Activated T-helper 1 cell treated with anti-CD3 and anti-CD28 coated beads, Interleukin-2, amount 50 U/mL, for 16 hours (primary cell): ENCODE data around the gene ATL1.
"Not testable (repeated sequence)": the region's sequence is repeated elsewhere in the genome, so short reads cannot be mapped to it uniquely, and the experiment has no call there.

ENCODE experiments used
- DNase-seq, 2 donors: peaks; one replicate each; pipeline ENCODE4 v3.0.0-alpha.2; 2020; ENCODE audit warnings: low read depth in 1 of 2, low spot score in 1 of 2

The ATL1 gene

GRCh38 chr14:50534416-50534815 lies 25.5 kb upstream of the ATL1 start:
- no peak for DNase-seq

GRCh38 chr14:50534997-50535396 lies 24.9 kb upstream of the ATL1 start:
- DNase-seq = no peak

GRCh38 chr14:50538034-50538433 lies 21.9 kb upstream of the ATL1 start:
- not testable (repeated sequence) for DNase-seq

GRCh38 chr14:50539051-50539450 lies 20.9 kb upstream of the ATL1 start:
- no peak for DNase-seq

DNA sequence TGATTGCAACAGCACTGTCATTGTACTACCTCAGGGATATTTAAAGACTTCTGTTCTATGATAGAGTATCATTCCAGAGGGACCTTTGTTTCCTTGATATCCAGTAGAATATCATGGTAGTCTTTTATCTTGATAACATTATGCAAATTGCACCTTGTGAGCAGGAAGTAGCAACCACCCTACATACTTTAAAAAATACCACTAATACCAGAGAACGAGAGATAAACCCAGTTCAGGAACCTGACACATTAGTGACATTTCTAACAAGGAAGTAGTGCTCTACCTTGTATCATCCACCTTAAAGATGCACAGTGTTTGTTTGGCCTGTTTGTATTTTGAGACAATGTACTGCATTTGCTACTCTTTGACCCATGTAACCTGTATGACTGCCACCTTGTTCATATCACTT lies 18.8 kb upstream of the ATL1 start:
- no peak for DNase-seq

DNA sequence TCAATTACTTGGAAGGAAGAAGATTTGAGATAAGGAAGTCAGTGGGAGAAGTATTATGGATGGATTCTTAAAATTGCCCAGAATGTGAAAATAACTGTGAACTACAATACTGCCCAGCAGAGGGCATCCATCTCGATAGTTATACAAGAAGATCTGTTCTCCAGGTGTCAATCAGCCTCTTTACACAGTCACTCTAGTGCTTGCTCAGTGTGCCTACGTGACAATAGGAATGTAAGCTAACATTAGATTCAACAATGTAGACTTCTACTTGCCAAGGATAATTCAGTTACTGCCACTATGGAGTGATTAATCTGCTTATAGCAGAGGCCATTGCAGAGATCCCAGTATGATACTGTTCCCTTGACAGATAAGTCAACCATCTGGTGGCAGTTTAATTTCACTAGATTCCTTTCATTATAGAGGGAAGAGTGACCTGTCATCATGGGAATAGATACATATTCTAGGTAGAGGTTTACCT lies 17.0 kb upstream of the ATL1 start:
- DNase-seq = no peak

GRCh38 chr14:50544911-50545310 lies 15.0 kb upstream of the ATL1 start:
- DNase-seq = no peak

DNA sequence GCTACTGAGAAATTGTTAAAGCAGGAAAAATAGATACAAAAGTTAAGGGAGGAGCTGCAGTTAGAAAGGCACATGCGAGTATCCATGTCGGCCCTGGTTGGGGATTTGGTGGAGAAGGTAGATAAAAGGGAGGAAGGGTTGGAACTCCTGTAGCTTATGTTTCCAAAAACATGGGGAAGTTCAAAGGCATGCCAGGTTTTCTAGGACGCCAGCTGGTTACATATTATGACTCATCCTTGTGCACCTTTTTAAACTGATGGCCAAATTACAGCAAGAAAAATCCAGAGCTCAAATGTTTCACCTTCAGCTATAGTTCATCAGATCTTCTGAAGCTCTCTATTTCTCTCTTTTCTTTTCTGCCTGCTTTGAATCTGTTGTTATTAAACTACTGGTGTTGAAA lies 14.3 kb upstream of the ATL1 start:
- DNase-seq = no peak

GRCh38 chr14:50550294-50550693 lies 9.7 kb upstream of the ATL1 start:
- DNase-seq = no peak

DNA sequence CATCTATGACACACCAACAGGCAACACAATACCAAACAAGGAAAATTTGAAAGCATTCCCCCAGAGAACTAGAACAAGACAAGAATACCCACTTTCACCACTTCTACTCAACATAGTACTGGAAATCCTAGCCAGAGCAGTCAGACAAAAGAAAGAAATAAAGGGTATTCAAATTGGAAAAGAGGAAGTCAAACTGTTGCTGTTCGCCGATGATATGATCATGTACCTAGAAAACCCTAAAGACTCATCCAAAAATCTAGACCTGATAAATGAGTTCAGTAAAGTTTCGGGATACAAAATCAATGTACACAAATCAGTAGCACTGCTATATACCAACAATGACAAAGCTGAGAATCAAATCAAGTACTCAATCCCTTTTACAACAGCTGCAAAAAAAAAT lies 8.1 kb upstream of the ATL1 start:
- no peak for DNase-seq

- not testable (repeated sequence) for DNase-seq
Observed at GRCh38 chr14:50552796-50553195, 7.1 kb upstream of the ATL1 start.

DNA sequence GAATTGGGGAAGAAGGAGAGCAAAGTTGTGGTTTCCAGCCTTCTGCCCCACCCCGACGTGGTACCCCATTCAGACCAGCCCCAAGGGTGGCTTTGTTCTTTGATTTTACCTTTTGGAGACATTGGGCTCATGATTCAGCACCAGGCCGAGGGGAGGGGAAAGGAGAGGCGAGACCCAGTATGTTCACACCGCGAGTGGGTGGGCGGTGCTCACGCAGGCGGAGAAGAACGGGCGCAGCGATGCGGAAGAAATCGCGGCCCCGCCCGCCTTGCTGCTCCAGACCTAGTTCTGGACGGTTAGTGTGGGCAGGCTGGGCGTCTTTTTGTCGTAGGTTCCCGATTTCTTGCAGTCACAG lies 963 bp downstream of the ATL1 start:
- peak in 1 of 2 donors; percentile 24 for DNase-seq

GRCh38 chr14:50562841-50563240 lies 2.9 kb downstream of the ATL1 start:
- DNase-seq = no peak

DNA sequence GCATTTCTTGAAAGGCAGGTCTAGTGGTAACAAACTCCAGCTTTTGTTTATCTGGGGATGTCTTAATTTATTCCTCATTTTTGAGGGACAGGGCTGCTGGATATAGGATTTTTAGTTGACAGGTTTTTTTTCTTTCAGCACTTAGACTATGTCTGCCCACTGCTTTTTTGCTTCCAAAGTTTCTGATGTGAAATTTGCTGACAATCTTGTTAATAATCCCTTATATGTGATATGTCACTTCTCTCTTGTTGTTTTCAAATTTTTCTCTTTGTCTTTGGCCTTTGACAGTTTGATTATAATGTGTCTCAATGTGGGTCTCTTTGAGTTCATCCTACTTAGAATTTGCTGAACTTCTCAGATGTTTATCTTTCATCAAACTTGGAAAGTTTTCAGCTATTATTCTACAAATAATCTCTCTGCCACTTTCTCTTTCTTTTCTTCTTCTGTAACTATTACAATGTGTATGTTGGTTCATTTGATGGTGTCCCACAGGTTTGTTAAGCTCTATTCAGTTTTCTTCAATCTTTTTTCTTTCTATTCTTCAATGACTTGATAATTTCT lies 9.8 kb downstream of the ATL1 start:
- no peak for DNase-seq

DNA sequence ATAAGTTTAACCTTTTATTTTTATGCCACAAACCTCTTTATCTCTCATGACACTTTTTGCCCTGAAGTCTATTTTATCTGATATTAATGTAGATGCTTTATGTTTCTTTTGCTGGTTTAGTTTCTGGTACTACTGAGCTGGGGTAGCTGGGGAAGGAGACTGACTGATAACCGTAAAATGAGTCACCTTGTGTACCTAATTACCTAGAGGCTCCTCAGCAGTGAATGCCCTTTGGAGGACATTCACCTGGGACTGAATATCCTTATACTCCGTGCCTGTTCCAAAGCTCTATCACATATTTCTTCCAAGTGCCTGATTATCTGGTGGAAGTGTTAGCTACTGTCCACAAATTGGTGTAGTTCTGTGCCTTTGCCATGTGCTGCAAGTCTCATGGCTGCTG lies 13.9 kb downstream of the ATL1 start:
- no peak for DNase-seq

DNA sequence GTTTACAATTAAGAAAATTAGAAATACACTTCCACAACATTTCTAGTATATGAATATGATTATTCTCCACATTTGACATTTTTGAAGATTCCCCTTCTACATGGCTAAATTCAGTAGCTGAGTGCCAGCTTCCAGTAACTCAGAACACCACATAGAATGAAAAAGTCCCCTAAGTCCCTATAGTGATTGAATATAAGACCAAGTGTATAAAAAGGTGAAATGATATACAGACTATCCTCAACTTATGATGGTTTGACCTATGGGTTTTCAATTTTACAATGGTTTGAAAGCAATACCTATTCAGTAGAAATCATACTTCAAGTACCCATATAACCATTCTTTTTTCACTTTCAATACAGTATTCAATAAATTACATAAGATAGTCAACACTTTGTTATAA lies 15.8 kb downstream of the ATL1 start:
- DNase-seq = no peak

GRCh38 chr14:50577982-50578381 lies 18.0 kb downstream of the ATL1 start:
- no peak for DNase-seq

DNA sequence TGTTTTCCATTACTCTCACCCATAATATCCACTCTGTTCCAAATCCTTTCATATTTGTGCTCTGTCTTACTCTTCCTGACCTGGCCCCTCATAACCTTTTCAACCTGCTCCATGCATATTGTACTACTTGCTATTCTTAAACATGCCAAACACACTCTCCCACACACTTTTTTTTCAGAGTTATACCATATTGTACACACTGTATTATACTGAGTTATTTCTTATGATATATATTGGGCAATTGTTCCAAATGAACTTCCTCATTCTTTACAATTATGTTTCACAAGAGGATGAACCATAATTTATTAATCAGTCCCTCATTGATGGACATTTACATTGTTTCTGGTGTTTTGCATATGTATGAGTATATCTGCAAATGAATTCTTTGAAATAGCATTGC lies 18.5 kb downstream of the ATL1 start:
- DNase-seq = no peak

DNA sequence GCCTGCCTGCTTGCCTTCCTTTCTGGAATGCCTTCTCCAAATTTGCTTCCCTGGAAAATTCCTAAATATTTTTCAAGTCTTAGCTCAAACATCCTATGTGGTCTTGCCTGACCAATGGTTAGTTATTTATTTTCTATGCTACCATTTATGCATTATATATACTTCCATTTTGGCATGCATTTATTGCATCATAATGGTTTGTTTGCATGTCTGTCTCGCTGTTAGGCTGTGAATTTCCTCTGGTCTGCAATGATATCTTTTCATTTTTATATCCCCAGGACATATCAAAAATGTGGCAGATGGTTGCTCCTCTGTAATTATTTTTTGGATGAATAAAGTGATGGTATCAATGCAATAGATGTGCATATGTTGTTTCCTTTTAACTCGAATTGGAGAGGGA lies 30.5 kb downstream of the ATL1 start:
- no peak for DNase-seq

GRCh38 chr14:50594577-50595316 lies 34.8 kb downstream of the ATL1 start:
- no peak for DNase-seq

GRCh38 chr14:50598765-50599164 lies 38.8 kb downstream of the ATL1 start:
- DNase-seq = no peak

DNA sequence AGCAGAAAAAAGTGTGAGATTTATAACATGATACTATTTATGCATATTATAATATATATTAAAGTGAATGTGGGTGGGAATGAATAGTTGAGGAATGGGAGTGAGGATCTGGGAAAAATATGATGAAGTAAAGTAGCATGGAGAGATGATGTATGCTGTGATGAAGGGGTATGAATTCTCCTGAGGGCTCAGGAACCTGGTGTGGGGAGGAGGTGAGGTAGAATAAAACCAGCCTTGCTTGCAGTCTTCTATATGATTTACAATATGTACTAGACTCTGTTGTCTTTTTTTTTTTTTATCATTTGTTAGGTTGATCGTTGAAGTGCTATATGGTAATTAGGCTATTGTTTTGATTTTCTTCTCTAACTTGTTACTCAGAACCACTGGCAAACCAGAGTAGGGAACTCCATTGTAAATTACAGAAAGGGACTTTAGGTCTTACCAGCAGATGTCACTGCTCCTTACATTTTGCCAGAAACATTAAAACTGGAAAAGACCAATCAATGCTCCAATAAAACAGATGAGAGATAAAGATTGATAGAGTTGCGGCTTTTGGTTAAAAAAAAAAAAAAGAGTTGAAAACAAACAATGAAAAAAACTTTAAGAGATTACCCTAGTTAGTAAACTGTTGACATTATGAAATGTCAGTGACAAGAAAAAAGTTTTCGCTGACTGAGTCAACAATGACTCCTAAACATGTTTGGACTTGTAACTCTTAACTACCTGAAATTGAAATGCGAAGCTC lies 39.9 kb downstream of the ATL1 start:
- no peak for DNase-seq
